Measurements from ENCODE around the gene CCSER2.

DNA sequence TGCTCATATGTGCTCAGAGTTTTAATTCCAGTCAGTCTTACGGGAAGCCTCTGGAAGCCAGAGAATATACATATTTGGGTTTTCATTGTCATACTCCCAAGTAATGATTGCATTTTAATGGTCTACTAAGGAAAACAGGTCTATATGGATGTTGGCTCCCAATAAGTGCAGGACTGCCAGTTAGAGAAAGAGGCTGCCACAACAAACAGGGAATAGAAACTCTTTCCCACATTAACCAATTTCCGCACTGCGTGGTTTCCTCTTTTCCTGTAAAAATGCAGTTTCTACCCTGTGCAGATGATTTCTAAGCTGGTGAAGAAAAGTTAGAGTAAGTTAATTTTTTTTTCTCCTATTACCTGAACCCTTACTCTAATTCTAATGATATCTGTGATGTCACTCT, 78.2 kb downstream of the CCSER2 start:
- TF ChIP-seq, protein P1, sequence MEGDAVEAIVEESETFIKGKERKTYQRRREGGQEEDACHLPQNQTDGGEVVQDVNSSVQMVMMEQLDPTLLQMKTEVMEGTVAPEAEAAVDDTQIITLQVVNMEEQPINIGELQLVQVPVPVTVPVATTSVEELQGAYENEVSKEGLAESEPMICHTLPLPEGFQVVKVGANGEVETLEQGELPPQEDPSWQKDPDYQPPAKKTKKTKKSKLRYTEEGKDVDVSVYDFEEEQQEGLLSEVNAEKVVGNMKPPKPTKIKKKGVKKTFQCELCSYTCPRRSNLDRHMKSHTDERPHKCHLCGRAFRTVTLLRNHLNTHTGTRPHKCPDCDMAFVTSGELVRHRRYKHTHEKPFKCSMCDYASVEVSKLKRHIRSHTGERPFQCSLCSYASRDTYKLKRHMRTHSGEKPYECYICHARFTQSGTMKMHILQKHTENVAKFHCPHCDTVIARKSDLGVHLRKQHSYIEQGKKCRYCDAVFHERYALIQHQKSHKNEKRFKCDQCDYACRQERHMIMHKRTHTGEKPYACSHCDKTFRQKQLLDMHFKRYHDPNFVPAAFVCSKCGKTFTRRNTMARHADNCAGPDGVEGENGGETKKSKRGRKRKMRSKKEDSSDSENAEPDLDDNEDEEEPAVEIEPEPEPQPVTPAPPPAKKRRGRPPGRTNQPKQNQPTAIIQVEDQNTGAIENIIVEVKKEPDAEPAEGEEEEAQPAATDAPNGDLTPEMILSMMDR (IDR thresholded peaks at IDR 0.05): no peak
- TF ChIP-seq POLR2AphosphoS5 (IDR thresholded peaks at IDR 0.05): no peak
- no peak for TF ChIP-seq POLR2A (IDR thresholded peaks at IDR 0.05)
